WERI-Rb-1 (cell line): ENCODE results near the gene NUTM1.
A peak's percentile ranks its signal among the peaks of the same experiment; 100 is the strongest.

Source experiments
- DNase-seq: peaks from one replicate; pipeline ENCODE4 v3.0.0-alpha.2; 2020
- H3K27ac ChIP-seq: fragments of 250-450 bp; sonication (Bioruptor Pico); 2 replicates; pipeline ENCODE4 v1.5.1; 2020; ENCODE audit warnings: mild to moderate bottlenecking, moderate library complexity
- H3K27me3 ChIP-seq: fragments of 250-450 bp; sonication (Bioruptor Pico); 2 replicates; pipeline ENCODE4 v1.5.1; 2021; ENCODE audit warnings: mild to moderate bottlenecking, low read depth, moderate library complexity; ENCODE audit not compliant: insufficient read depth, severe bottlenecking
- H3K36me3 ChIP-seq: fragments of 250-450 bp; sonication (Bioruptor Pico); 2 replicates; pipeline ENCODE4 v1.5.1; 2020; ENCODE audit warnings: mild to moderate bottlenecking, moderate library complexity
- H3K4me3 ChIP-seq: 2 replicates; pipeline ENCODE4 v1.5.1; 2011; ENCODE audit warnings: low read depth, mild to moderate bottlenecking, control low read depth, low read length
- H3K9me3 ChIP-seq: fragments of 250-450 bp; sonication (Bioruptor Pico); 2 replicates; pipeline ENCODE4 v1.5.1; 2021; ENCODE audit warnings: mild to moderate bottlenecking, moderate library complexity; ENCODE audit not compliant: severe bottlenecking
- CTCF ChIP-seq: IDR thresholded peaks from 2 replicates; pipeline ENCODE4 v1.5.1; 2011; ENCODE audit warnings: low read depth, mild to moderate bottlenecking, control low read depth, inconsistent platforms, low read length

The NUTM1 gene

GRCh38 chr15:34353627-34354026, 10.5 kb downstream of the NUTM1 start:
- H3K27me3 ChIP-seq, result no peaks in the 10 kb centered on the region
- H3K27ac ChIP-seq, result no peak overlapping the region
- DNase-seq, result no peak
- TF ChIP-seq CTCF, result no peak
- H3K9me3 ChIP-seq, result no peaks in the 10 kb centered on the region
- no peaks in the 10 kb centered on the region for H3K36me3 ChIP-seq
- no peak overlapping the region for H3K4me3 ChIP-seq

GRCh38 chr15:34354286-34354685, 11.2 kb downstream of the NUTM1 start:
- no peaks in the 10 kb centered on the region for H3K36me3 ChIP-seq
- H3K9me3 ChIP-seq, result no peaks in the 10 kb centered on the region
- H3K27ac ChIP-seq, result no peak overlapping the region
- no peaks in the 10 kb centered on the region for H3K27me3 ChIP-seq
- TF ChIP-seq CTCF, result no peak
- no peak overlapping the region for H3K4me3 ChIP-seq
- no peak for DNase-seq

GRCh38 chr15:34355241-34355640, 12.1 kb downstream of the NUTM1 start:
- Histone ChIP-seq H3K36me3 (no peaks in the 10 kb centered on the region), H3K27ac (no peak overlapping the region), H3K4me3 (no peak overlapping the region), H3K27me3 (no peaks in the 10 kb centered on the region), H3K9me3 (no peaks in the 10 kb centered on the region)
- TF ChIP-seq CTCF, result no peak
- no peak for DNase-seq

DNA sequence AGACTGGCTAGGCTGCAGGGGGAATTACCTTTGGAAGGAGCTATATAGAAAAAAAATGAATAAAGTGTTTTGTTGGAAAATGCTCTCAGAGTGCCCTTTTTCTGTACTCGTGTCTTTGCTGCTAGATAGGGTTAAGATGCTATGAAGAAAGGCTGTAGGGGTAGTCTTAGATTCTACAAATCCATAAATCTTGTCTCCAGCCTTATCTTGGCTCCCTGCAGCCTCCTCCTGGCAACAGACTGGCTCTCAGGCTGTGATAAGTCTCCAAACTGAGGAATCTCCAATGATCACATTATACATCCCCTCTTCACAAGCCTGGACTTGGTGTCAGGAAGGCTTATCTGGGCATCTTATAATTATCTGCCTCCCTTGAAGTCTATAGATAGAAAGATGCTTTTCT, 14.5 kb downstream of the NUTM1 start:
- H3K27me3 ChIP-seq, result no peaks in the 10 kb centered on the region
- no peak overlapping the region for H3K27ac ChIP-seq
- H3K36me3 ChIP-seq, result no peaks in the 10 kb centered on the region
- no peak for DNase-seq
- TF ChIP-seq CTCF, result no peak
- H3K4me3 ChIP-seq, result no peak overlapping the region
- no peaks in the 10 kb centered on the region for H3K9me3 ChIP-seq

DNA sequence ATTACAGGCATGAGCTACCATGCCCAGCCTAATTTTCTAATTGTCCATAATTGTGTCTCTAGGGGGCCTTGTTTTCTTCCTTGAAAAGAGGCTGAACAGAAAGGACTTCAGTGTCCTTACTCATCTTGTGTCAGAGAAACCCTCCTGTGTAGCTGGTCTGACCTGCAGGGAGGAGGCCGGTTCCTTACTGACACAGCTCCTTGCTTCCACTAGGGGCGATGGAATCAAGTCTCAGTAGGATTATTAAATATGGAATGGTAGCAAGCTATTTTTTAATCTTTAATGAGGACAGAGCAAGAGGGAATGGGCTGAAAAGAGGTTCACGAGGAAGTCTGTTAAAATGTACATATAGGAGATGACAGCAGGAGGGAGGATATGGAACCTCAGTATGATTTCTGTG, 15.3 kb downstream of the NUTM1 start:
- TF ChIP-seq CTCF, result peak; percentile 30; the same call in 1 of the 2 replicates
- H3K27ac ChIP-seq, result no peak overlapping the region
- DNase-seq, result no peak
- H3K4me3 ChIP-seq, result no peak overlapping the region
- H3K9me3 ChIP-seq, result no peaks in the 10 kb centered on the region
- no peaks in the 10 kb centered on the region for H3K27me3 ChIP-seq
- H3K36me3 ChIP-seq, result no peaks in the 10 kb centered on the region

GRCh38 chr15:34358948-34359347, 15.8 kb downstream of the NUTM1 start:
- no peak for TF ChIP-seq CTCF
- Histone ChIP-seq H3K36me3 (no peaks in the 10 kb centered on the region), H3K27ac (no peak overlapping the region), H3K27me3 (no peaks in the 10 kb centered on the region), H3K4me3 (no peak overlapping the region), H3K9me3 (no peaks in the 10 kb centered on the region)
- DNase-seq, result no peak
